GM21526 (cell line): ENCODE measurements around the gene SLC11A2.
"Not testable (repeated sequence)": the region's sequence is repeated elsewhere in the genome, so short reads cannot be mapped to it uniquely, and the experiment has no call there.

Experiments used
- ATAC-seq: cut with Tn5 transposase; IDR thresholded peaks from one replicate; pipeline ENCODE4 v1.9.1; 2021; ENCODE audit warnings: moderate library complexity; ENCODE audit not compliant: unreplicated experiment, low FRiP score

Gene SLC11A2

GRCh38 chr12:50953047-50953446 is 73.1 kb downstream of the SLC11A2 start:
- ATAC-seq: no peak

GRCh38 chr12:50952510-50952909 is 73.7 kb downstream of the SLC11A2 start, which contains the start of gene HIGD1C:
Gene HIGD1C (plus strand): TSS chr12:50952544. CDS start chr12:50953999, 1,455 bp downstream.
- ATAC-seq: no peak

GRCh38 chr12:50951112-50951511 is 75.1 kb downstream of the SLC11A2 start:
- ATAC-seq: no peak

- ATAC-seq: no peak
Observed at GRCh38 chr12:50949801-50950302, 76.3 kb downstream of the SLC11A2 start.

- no peak for ATAC-seq
Observed at GRCh38 chr12:50948798-50949197, 77.4 kb downstream of the SLC11A2 start.

GRCh38 chr12:50947933-50948626 is 78.1 kb downstream of the SLC11A2 start:
- ATAC-seq: no peak

GRCh38 chr12:50937653-50938052 is 88.5 kb downstream of the SLC11A2 start:
- ATAC-seq: no peak

GRCh38 chr12:50936821-50937530 is 89.2 kb downstream of the SLC11A2 start:
- ATAC-seq: no peak

GRCh38 chr12:50934981-50935807 is 91.0 kb downstream of the SLC11A2 start:
- no peak for ATAC-seq

- ATAC-seq: no peak
Observed at GRCh38 chr12:50934371-50934851, 91.8 kb downstream of the SLC11A2 start.

- ATAC-seq: no peak
Observed at GRCh38 chr12:50933459-50934124, 92.6 kb downstream of the SLC11A2 start.

- ATAC-seq: no peak
Observed at GRCh38 chr12:50932787-50933280, 93.3 kb downstream of the SLC11A2 start.

GRCh38 chr12:50930477-50930876 is 95.7 kb downstream of the SLC11A2 start:
- not testable (repeated sequence) for ATAC-seq

- no peak for ATAC-seq
Observed at GRCh38 chr12:50929831-50930230, 96.4 kb downstream of the SLC11A2 start.
